ENCODE results near the gene MYOT. TPM values are rescaled to one million over a fixed set of nuclear protein-coding genes. Genes with fewer than 3 reads are reported as not detected.
"Not testable (repeated sequence)": the region's sequence is repeated elsewhere in the genome, so short reads cannot be mapped to it uniquely, and the experiment has no call there.

MYOT gene
- total and polyA plus RNA-seq, 2 experiments from 2014 or later, result 0.39 TPM; not detected in 1

DNA sequence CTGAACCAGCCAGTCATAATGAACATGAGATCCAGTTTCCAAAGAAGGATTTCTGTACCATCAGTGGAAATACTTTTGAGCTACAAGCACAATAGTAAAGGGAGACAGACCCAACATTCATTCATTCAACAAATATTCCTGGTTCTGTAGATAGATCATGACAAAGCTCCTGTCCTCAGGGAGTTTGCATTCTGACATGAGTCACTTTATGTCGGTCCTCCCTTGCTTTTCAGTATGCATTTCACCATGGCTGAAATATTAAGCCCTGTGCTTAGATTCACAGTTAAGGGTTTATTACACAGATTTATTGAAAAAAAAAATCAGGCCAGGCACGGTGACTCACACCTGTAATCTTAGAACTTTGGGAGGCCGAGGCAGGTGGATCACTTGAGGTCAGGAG, 5.4 kb upstream of the MYOT start:
- Histone ChIP-seq H3K36me3 (ENCODE audit: low read depth) (no peaks in the 10 kb centered on the region), H3K9me3 (ENCODE audit: low read depth) (no peaks in the 10 kb centered on the region), H3K27me3 (replicated peaks; ENCODE audit: insufficient read depth) (no peaks in the 10 kb centered on the region), H3K27ac (no peak overlapping the region), H2AFZ (no peak overlapping the region), H3K4me1 (ENCODE audit: insufficient read depth) (no peaks in the 10 kb centered on the region), H3K4me3 (no peak overlapping the region), H4K20me1 (ENCODE audit: insufficient read depth) (no peaks in the 10 kb centered on the region), H3K4me2 (ENCODE audit: unreplicated experiment) (no peak overlapping the region), H3K9ac (no peak overlapping the region), H3F3A (ENCODE audit: insufficient read depth) (no peaks in the 10 kb centered on the region), H3K79me2 (ENCODE audit: insufficient read depth) (no peaks in the 10 kb centered on the region), H3K9me2 (ENCODE audit: insufficient read depth) (no peaks in the 10 kb centered on the region)
- TF ChIP-seq EZH2phosphoT487 (IDR thresholded peaks at IDR 0.05; ENCODE audit: insufficient read depth, low read depth) (no peak), EZH2 (IDR thresholded peaks at IDR 0.05; ENCODE audit: insufficient read depth, poor library complexity, severe bottlenecking) (no peak)
- in situ Hi-C loops (cut with MboI), result no loop called here
- no peak for DNase-seq
- WGBS, 2 experiments (ENCODE audit: low coverage in 1 of 2, low lambda C conversion rate in 2 of 2, missing lambda C conversion rate in 2 of 2), result 84 to 85% methylated on average over 3 of the region's 3 CpGs

DNA sequence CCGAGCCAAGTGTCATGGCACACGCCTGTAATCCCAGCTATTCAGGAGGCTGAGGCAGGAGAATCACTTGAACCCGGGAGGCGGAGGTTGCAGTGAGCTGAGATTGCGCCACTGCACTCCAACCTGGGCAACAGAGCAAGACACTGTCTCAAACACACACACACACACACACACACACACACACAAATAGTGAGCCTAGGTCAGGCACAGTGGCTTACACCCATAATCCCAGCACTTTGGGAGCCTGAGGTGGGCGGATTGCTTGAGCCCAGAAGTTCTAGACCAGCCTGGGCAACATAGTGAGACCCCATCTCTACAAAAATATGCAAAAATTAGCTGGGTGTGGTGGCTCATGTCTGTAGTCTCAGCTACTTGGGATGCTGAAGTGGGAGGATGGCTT, 4.0 kb upstream of the MYOT start:
- H3K79me2 ChIP-seq (ENCODE audit: insufficient read depth); in situ Hi-C loops (cut with MboI); H3K9me2 ChIP-seq (ENCODE audit: insufficient read depth); H3K4me2 ChIP-seq (ENCODE audit: unreplicated experiment); H3K27ac ChIP-seq; H3K36me3 ChIP-seq (ENCODE audit: low read depth); H3K4me3 ChIP-seq; H3K27me3 ChIP-seq (replicated peaks; ENCODE audit: insufficient read depth); H4K20me1 ChIP-seq (ENCODE audit: insufficient read depth); H3K9me3 ChIP-seq (ENCODE audit: low read depth); H3K4me1 ChIP-seq (ENCODE audit: insufficient read depth); H2AFZ ChIP-seq; H3K9ac ChIP-seq; H3F3A ChIP-seq (ENCODE audit: insufficient read depth); DNase-seq: not testable (repeated sequence)
- 82 to 84% methylated on average over 6 of the region's 6 CpGs for WGBS, 2 experiments (ENCODE audit: low coverage in 1 of 2, low lambda C conversion rate in 2 of 2, missing lambda C conversion rate in 2 of 2)

GRCh38 chr5:137866541-137867388, 895 bp upstream of the MYOT start:
- TF ChIP-seq EZH2 (IDR thresholded peaks at IDR 0.05; ENCODE audit: insufficient read depth, poor library complexity, severe bottlenecking) (no peak), EZH2phosphoT487 (IDR thresholded peaks at IDR 0.05; ENCODE audit: insufficient read depth, low read depth) (no peak)
- Histone ChIP-seq H3K79me2 (ENCODE audit: insufficient read depth) (no peaks in the 10 kb centered on the region), H3K9me2 (ENCODE audit: insufficient read depth) (no peaks in the 10 kb centered on the region), H3F3A (ENCODE audit: insufficient read depth) (no peaks in the 10 kb centered on the region), H3K27me3 (replicated peaks; ENCODE audit: insufficient read depth) (no peaks in the 10 kb centered on the region), H3K4me3 (no peak overlapping the region), H3K4me1 (ENCODE audit: insufficient read depth) (no peaks in the 10 kb centered on the region), H3K9ac (no peak overlapping the region), H3K9me3 (ENCODE audit: low read depth) (no peaks in the 10 kb centered on the region), H3K4me2 (ENCODE audit: unreplicated experiment) (no peak overlapping the region), H3K27ac (no peak overlapping the region), H4K20me1 (ENCODE audit: insufficient read depth) (no peaks in the 10 kb centered on the region), H2AFZ (no peak overlapping the region), H3K36me3 (ENCODE audit: low read depth) (no peaks in the 10 kb centered on the region)
- 75 to 78% methylated on average over 4 of the region's 4 CpGs for WGBS, 2 experiments (ENCODE audit: low coverage in 1 of 2, low lambda C conversion rate in 2 of 2, missing lambda C conversion rate in 2 of 2)
- DNase-seq, result no peak
- in situ Hi-C loops (cut with MboI), result no loop called here

DNA sequence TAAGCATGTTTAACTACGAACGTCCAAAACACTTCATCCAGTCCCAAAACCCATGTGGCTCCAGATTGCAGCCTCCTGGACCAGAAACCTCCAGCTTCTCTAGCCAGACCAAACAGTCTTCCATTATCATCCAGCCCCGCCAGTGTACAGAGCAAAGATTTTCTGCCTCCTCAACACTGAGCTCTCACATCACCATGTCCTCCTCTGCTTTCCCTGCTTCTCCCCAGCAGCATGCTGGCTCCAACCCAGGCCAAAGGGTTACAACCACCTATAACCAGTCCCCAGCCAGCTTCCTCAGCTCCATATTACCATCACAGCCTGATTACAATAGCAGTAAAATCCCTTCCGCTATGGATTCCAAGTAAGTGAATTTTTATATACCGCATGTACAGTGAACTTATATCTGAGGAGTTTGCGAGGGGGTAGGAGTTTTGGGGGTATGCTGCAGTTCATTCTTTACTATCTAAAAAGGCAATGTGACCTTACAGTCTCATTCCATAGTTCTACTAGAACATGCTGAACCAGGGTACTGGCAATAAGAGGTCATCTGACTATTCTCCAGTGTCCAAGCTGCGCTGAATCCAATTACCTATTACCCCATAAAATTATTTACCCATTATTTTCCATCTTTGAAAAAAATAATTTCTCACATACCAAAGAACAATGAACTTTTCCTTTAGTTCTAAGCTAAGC, 3.1 kb downstream of the MYOT start:
- DNase-seq, result no peak
- no peaks in the 10 kb centered on the region for H3F3A ChIP-seq (ENCODE audit: insufficient read depth)
- no peak overlapping the region for H3K4me3 ChIP-seq
- no peaks in the 10 kb centered on the region for H3K27me3 ChIP-seq (replicated peaks; ENCODE audit: insufficient read depth)
- H2AFZ ChIP-seq, result no peak overlapping the region
- no peaks in the 10 kb centered on the region for H4K20me1 ChIP-seq (ENCODE audit: insufficient read depth)
- H3K9ac ChIP-seq, result no peak overlapping the region
- no peak overlapping the region for H3K4me2 ChIP-seq (ENCODE audit: unreplicated experiment)
- H3K36me3 ChIP-seq (ENCODE audit: low read depth), result no peaks in the 10 kb centered on the region
- H3K4me1 ChIP-seq (ENCODE audit: insufficient read depth), result no peaks in the 10 kb centered on the region
- WGBS, 2 experiments (ENCODE audit: low coverage in 1 of 2, low lambda C conversion rate in 2 of 2, missing lambda C conversion rate in 2 of 2), result 84 to 86% methylated on average over 7 of the region's 7 CpGs
- no peak for TF ChIP-seq EZH2 (IDR thresholded peaks at IDR 0.05; ENCODE audit: insufficient read depth, poor library complexity, severe bottlenecking)
- TF ChIP-seq EZH2phosphoT487 (IDR thresholded peaks at IDR 0.05; ENCODE audit: insufficient read depth, low read depth), result no peak
- no peaks in the 10 kb centered on the region for H3K9me2 ChIP-seq (ENCODE audit: insufficient read depth)
- H3K9me3 ChIP-seq (ENCODE audit: low read depth), result no peaks in the 10 kb centered on the region
- H3K79me2 ChIP-seq (ENCODE audit: insufficient read depth), result no peaks in the 10 kb centered on the region
- in situ Hi-C loops (cut with MboI), result no loop called here
- H3K27ac ChIP-seq, result no peak overlapping the region

Measured in GM23248 (cell line).